Stomach (tissue), 4 donors: ENCODE data around the gene DMRT3.

ENCODE experiments used
- CTCF ChIP-seq, 7 experiments: fragments of 450-650 bp in 4 of 7; fragments of 200-600 bp in 3 of 7; sonication (generic) in 3 of 7; IDR thresholded peaks; one replicate each; pipeline ENCODE4 v1.5.1; 2016 to 2019; ENCODE audit warnings: antibody characterized with exemption in 7 of 7, control low read depth in 2 of 7, mild to moderate bottlenecking in 1 of 7
- EP300 ChIP-seq: sonication (generic); formaldehyde crosslinking; IDR thresholded peaks from one replicate; pipeline ENCODE4 v1.6.1; 2017; ENCODE audit warnings: antibody characterized with exemption

DNA sequence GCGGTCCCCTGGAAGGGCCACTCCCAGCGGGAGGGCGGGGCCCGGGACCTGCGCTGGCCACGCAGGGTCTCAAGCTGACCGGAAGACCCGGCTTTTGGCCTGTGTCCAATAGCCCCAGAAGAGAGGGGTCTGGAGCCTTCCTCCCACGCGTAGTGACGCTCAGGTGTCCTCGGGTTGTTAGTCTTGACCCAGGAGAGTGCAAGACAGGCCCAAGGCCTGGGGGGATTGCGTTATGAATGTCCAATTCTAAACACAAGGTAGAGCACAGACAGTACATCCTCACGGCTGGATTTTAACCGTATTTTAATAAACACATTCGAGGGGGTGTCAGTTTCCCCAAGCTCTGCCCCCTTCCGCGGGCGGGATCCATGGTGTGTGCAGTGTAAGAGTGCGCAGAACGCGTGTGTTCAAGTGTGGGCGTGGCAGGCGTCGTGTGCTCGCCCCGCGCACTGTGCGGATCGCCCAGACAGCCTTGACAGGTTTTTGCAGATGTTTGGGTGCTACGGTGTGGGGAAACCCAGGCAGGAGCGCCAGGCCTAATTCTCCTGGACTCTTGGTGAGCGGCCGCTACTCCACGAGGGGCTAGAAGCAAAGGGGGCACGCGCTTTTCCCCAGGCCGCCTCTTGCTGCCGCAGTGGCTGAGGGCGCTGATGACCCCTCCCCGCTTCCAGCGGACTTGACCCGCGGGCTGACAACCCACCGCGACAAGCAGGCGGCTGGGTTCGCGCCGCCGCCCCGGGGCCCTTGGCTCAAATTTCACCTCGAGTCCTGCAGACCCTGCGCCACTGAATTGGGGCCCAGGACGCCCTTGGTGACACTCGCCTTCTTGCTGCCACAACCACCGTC lies 6.1 kb upstream of the DMRT3 start:
- no peak for TF ChIP-seq EP300
- no peak for TF ChIP-seq CTCF (IDR thresholded peaks at IDR 0.05)
